Measurements from ENCODE around the gene GCNT2.
"Not testable (repeated sequence)": the region's sequence is repeated elsewhere in the genome, so short reads cannot be mapped to it uniquely, and the experiment has no call there.

The GCNT2 gene

GRCh38 chr6:10660431-10661191 is 139.5 kb downstream of the GCNT2 start:
- DNase-seq (ENCODE audit: low read depth), result not testable (repeated sequence)

GRCh38 chr6:10662207-10662606 is 141.1 kb downstream of the GCNT2 start:
- no peak for DNase-seq (ENCODE audit: low read depth)

DNA sequence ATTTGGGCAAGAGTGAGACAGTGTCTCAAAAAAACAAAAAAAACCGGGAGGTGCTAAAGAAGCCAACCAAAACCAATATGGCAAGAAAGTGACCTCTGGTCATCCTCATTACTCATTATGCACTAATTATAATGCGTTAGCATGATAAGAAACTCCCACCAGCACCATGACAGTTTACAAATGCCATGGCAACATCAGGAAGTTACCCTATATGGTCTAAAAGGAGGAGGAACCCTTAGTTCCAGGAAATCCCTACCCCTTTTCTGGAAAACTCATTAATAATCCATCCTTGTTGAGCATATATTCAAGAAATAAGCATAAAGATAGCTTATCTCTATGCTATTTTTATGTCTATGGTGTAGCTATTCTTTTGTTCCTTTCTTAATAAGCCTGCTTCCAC is 141.6 kb downstream of the GCNT2 start:
- no peak for DNase-seq (ENCODE audit: low read depth)

DNA sequence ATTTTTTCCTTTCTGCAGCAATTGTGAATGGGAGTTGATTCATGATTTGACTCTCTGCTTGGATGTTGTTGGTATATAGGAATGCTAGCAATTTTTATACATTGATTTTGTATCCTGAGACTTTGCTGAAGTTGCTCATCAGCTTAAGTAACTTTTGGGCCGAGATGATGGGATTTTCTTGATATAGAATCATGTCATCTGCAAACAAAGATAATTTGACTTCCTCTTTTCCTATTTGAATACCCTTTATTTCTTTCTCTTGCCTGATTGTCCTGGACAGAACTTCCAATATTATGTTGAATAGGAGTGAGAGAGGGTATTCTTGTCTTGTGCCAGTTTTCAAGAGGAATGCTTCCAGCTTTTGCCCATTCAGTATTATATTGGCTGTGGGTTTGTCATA is 144.4 kb downstream of the GCNT2 start:
- not testable (repeated sequence) for DNase-seq (ENCODE audit: low read depth)

DNA sequence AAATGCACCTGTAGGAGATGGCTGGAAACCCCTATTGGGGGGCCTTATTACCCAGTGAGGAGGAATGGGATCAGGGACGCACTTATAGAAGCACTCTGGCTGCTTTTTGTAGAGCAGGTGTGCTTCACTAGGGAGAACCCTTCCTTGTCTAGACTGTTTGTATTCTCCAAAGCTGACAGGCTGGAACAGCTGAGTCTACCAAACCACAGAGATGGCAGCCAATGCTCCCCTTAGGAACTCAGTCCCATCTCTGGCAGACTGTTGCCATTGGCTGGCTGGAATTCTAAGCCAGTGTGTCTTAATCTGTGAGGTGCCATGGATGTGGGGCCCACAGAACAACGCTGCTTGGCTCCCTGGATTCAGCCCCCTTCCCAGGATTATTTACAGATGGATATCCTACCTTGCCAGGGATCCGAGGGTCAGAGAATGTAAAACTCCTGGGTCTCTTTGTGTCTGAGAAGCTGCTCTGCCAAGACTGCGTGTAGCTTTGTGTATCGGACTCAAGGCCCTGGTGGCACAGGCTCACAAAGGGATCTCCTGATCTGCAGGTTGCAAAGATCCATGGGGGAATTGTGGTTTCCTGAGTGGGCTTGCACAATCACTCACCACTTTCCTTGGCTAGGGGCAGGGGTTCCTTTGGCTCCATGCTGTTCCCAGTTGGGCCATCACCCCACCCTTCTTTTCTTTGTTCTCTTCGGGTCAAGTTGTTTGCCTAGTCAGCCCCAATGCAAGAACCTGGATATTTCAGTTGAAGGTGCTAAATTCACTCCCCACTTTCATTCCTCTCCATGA is 147.2 kb downstream of the GCNT2 start:
- no peak for DNase-seq (ENCODE audit: low read depth)

DNA sequence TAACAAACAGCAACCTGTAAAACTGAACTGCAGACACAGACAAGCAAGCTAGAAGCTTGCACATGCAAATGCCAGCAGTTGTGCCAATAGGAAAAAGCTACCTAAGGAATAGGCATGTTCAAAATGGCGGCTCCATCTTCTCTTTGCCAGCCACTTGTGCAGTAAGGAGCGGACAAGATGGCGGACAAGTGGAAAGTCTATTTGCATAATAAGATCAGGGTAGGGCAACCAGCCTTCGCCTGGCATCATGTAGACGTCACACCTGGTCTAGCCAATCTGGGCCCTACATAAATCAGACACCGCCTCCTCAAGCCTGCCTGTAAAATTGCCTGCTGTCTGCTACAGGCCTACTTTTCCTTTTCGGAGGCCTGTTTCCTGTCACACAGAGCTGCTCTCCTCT is 155.3 kb downstream of the GCNT2 start:
- no peak for DNase-seq (ENCODE audit: low read depth)

- no peak for DNase-seq (ENCODE audit: low read depth)
Observed at GRCh38 chr6:10678456-10678855, 157.3 kb downstream of the GCNT2 start.

Data from stimulated activated CD8-positive, alpha-beta memory T cell treated with anti-CD3 and anti-CD28 coated beads, Interleukin-7, amount 100 ng/mL, for 24 hours (primary cell).